GM23338 (cell line): ENCODE data around the gene FAAH. TPM values are rescaled to one million over a fixed set of nuclear protein-coding genes. Genes with fewer than 3 reads are reported as not detected.

Experiments
- ATAC-seq: fragments of 200-7000 bp; cut with Tn5 transposase; 3 replicates; pipeline ENCODE4 v1.9.1; 2020
- DNase-seq: peaks from one replicate; pipeline ENCODE4 v3.0.0-alpha.2; 2015; ENCODE audit warnings: low spot score
- H2AFZ ChIP-seq: fragments of 200-600 bp; sonication (generic); 2 replicates; pipeline ENCODE4 v1.8.0; 2016; ENCODE audit warnings: antibody characterized with exemption, mild to moderate bottlenecking, moderate library complexity
- H3F3A ChIP-seq: fragments of 200-600 bp; sonication (generic); replicated peaks from 2 replicates; pipeline ENCODE4 v1.8.0; 2017; ENCODE audit warnings: antibody characterized with exemption, mixed run types, low read depth
- H3K27ac ChIP-seq: fragments of 200-600 bp; sonication (generic); 2 replicates; pipeline ENCODE4 v1.6.1; 2016; ENCODE audit warnings: low read depth
- H3K27me3 ChIP-seq: fragments of 200-600 bp; sonication (generic); 2 replicates; pipeline ENCODE4 v1.8.0; 2016; ENCODE audit warnings: mild to moderate bottlenecking, mixed run types, moderate library complexity; ENCODE audit not compliant: insufficient read depth
- H3K36me3 ChIP-seq: fragments of 200-600 bp; sonication (generic); 2 replicates; pipeline ENCODE4 v1.8.0; 2016; ENCODE audit warnings: mild to moderate bottlenecking; ENCODE audit not compliant: insufficient read depth
- H3K4me1 ChIP-seq: fragments of 200-600 bp; sonication (generic); 2 replicates; pipeline ENCODE4 v1.8.0; 2016; ENCODE audit warnings: mild to moderate bottlenecking, moderate library complexity; ENCODE audit not compliant: insufficient read depth
- H3K4me2 ChIP-seq: fragments of 200-600 bp; sonication (generic); 2 replicates; pipeline ENCODE4 v1.7.1; 2017; ENCODE audit warnings: mixed run types
- H3K4me3 ChIP-seq: fragments of 200-600 bp; sonication (generic); 2 replicates; pipeline ENCODE4 v1.6.1; 2016; ENCODE audit warnings: mixed run types
- H3K79me2 ChIP-seq: fragments of 200-600 bp; sonication (generic); replicated peaks from 2 replicates; pipeline ENCODE4 v1.8.0; 2017; ENCODE audit warnings: mild to moderate bottlenecking; ENCODE audit not compliant: insufficient read depth
- H3K9me2 ChIP-seq: fragments of 200-600 bp; sonication (generic); 2 replicates; pipeline ENCODE4 v1.8.0; 2017; ENCODE audit not compliant: insufficient read depth
- H4K20me1 ChIP-seq: fragments of 200-600 bp; sonication (generic); replicated peaks from 2 replicates; pipeline ENCODE4 v1.8.0; 2017; ENCODE audit warnings: mild to moderate bottlenecking; ENCODE audit not compliant: insufficient read depth
- H3K27ac Mint-ChIP-seq: 2 replicates; pipeline ENCODE4 v1.8.0; 2020; ENCODE audit warnings: inconsistent platforms, mild to moderate bottlenecking, moderate library complexity, mixed read lengths
- H3K27me3 Mint-ChIP-seq: 3 replicates; pipeline ENCODE4 v1.8.0; 2022; ENCODE audit warnings: low read depth, mild to moderate bottlenecking, moderate library complexity, mixed read lengths, inconsistent platforms; ENCODE audit not compliant: insufficient read depth, poor library complexity
- H3K36me3 Mint-ChIP-seq: 3 replicates; pipeline ENCODE4 v1.8.0; 2021; ENCODE audit warnings: low read depth, mild to moderate bottlenecking, inconsistent platforms, moderate library complexity, mixed read lengths
- H3K4me1 Mint-ChIP-seq: 3 replicates; pipeline ENCODE4 v1.8.0; 2020; ENCODE audit warnings: mild to moderate bottlenecking, inconsistent platforms, mixed read lengths
- H3K4me3 Mint-ChIP-seq: 3 replicates; pipeline ENCODE4 v1.8.0; 2021; ENCODE audit warnings: moderate library complexity, mild to moderate bottlenecking, inconsistent platforms, mixed read lengths
- H3K9me3 Mint-ChIP-seq: 3 replicates; pipeline ENCODE4 v1.8.0; 2020; ENCODE audit warnings: moderate library complexity, mild to moderate bottlenecking, inconsistent platforms, mixed read lengths
- CREB1 ChIP-seq: fragments of 250-450 bp; sonication (Bioruptor Pico); IDR thresholded peaks from 2 replicates; pipeline ENCODE4 v1.5.0; 2020; ENCODE audit warnings: low read depth, mild to moderate bottlenecking, moderate library complexity
- EZH2 ChIP-seq: fragments of 200-600 bp; sonication (generic); IDR thresholded peaks from one replicate; pipeline ENCODE4 v1.8.0; 2017; ENCODE audit warnings: antibody characterized with exemption, mild to moderate bottlenecking, low read depth; ENCODE audit not compliant: unreplicated experiment
- EZH2phosphoT487 ChIP-seq: fragments of 200-600 bp; sonication (generic); IDR thresholded peaks from one replicate; pipeline ENCODE4 v1.8.1; 2018; ENCODE audit warnings: antibody characterized with exemption; ENCODE audit not compliant: unreplicated experiment
- JUNB ChIP-seq: IDR thresholded peaks from one replicate; pipeline ENCODE4 v1.6.1; 2016; ENCODE audit warnings: antibody characterized with exemption; ENCODE audit not compliant: unreplicated experiment
- NANOG ChIP-seq: IDR thresholded peaks from 2 replicates; pipeline ENCODE4 v1.6.1; 2016; ENCODE audit warnings: antibody characterized with exemption, borderline replicate concordance
- POLR2AphosphoS5 ChIP-seq: IDR thresholded peaks from 2 replicates; pipeline ENCODE4 v1.6.1; 2016; ENCODE audit warnings: antibody characterized with exemption, low read depth
- STAT1 ChIP-seq: IDR thresholded peaks from one replicate; pipeline ENCODE4 v1.6.1; 2016; ENCODE audit warnings: antibody characterized with exemption; ENCODE audit not compliant: unreplicated experiment
- ZNF114 ChIP-seq: fragments of 250-450 bp; sonication (Bioruptor Pico); IDR thresholded peaks from 2 replicates; pipeline ENCODE4 v1.5.0; 2020; ENCODE audit warnings: mild to moderate bottlenecking, moderate library complexity
- ZNF331 ChIP-seq: fragments of 250-450 bp; sonication (Bioruptor Pico); IDR thresholded peaks from 2 replicates; pipeline ENCODE4 v1.5.0; 2020; ENCODE audit warnings: low read depth, mild to moderate bottlenecking, moderate library complexity
- polyA plus RNA-seq: library from polyadenylated mRNA; unstranded; fragments of >200 nt; fragmentation: Nextera tagmentation; extraction: Ambion mirVana; gene quantifications from 2 replicates; pipeline ENCODE4 v1.2.1, GENCODE V29; 2016
- total RNA-seq: library from RNA; depleted of rRNA; stranded (reverse); fragments of >200 nt; shearing (Covaris generic); gene quantifications from 2 replicates; pipeline ENCODE4 v1.2.3, GENCODE V29; 2014
- TF ChIP-seq, protein P1 (sequence below): IDR thresholded peaks from 2 replicates; pipeline ENCODE4 v1.6.1; 2016; ENCODE audit warnings: antibody characterized with exemption
- TF ChIP-seq, protein P2 (sequence below), 2 experiments: fragments of 200-600 bp in 1 of 2; sonication (generic) in 1 of 2; conservative IDR thresholded peaks; 2 replicates each; pipeline versions ENCODE4 v1.5.1 to v1.6.1; 2016 to 2017; ENCODE audit warnings: antibody characterized with exemption in 2 of 2, low read depth in 2 of 2, mild to moderate bottlenecking in 2 of 2, moderate library complexity in 1 of 2
- TF ChIP-seq, protein P3 (sequence below): fragments of 250-450 bp; sonication (Bioruptor Pico); IDR thresholded peaks from 2 replicates; pipeline ENCODE4 v1.5.0; 2020; ENCODE audit warnings: mild to moderate bottlenecking, moderate library complexity

The FAAH gene
- total and polyA plus RNA-seq, 2 experiments from 2014 or later: 10.7 to 24.0 TPM

DNA sequence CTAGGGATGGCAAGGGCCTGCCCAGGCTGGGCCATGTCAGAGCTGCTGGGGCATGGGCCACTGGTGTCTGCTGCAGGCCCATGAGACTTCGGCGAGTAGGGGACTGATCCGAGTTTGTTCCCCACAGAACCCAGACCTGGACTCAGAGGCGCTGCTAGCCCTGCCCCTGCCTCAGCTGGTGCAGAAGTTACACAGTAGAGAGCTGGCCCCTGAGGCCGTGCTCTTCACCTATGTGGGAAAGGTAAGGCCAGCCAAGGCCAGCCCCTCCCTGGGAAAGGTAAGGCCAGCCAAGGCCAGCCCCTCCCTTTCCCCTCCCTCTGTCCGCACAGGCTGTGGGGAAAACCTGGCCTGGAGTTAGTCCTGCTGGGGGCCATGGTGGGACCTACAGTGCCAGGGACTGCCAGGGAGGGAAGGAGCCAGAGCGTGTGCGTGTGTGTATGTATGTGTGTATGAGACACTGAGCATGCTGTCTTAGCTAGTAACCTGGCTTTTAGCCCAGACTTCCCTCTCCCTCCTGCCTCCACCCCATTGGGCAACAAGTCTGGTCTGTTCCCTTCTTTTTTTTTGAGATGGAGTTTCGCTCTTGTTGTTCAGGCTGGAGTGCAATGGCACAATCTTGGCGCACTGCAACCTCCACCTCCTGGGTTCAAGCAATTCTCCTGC is 8.0 kb downstream of the FAAH start:
- Histone ChIP-seq H3K4me3 (peak overlapping the region; percentile 38; the same call in 1 of the 2 replicates), H4K20me1 (no peaks in the 10 kb centered on the region; the same call in 1 of the 2 replicates), H3K9me2 (no peaks in the 10 kb centered on the region), H3K79me2 (no peaks in the 10 kb centered on the region), H3K4me2 (peak overlapping the region; percentile 69), H2AFZ (no peak overlapping the region), H3F3A (no peaks in the 10 kb centered on the region), H3K27me3 (no peaks in the 10 kb centered on the region), H3K27ac (no peak overlapping the region), H3K4me1 (peaks cover 24% of the 10 kb centered on the region), H3K36me3 (no peaks in the 10 kb centered on the region)
- TF ChIP-seq EZH2phosphoT487: no peak
- 0 out of 2 replicates have a peak, but pooled peaks have one; percentile 19 for TF ChIP-seq POLR2AphosphoS5
- ATAC-seq: peak; percentile 77
- Mint-ChIP-seq H3K27me3 (peaks cover 16% of the 10 kb centered on the region), H3K9me3 (no peaks in the 10 kb centered on the region), H3K36me3 (no peaks in the 10 kb centered on the region; the same call in 2 of the 3 replicates), H3K27ac (no peak overlapping the region), H3K4me3 (no peak overlapping the region), H3K4me1 (peaks cover 23% of the 10 kb centered on the region)
- peak; percentile 89 for DNase-seq

DNA sequence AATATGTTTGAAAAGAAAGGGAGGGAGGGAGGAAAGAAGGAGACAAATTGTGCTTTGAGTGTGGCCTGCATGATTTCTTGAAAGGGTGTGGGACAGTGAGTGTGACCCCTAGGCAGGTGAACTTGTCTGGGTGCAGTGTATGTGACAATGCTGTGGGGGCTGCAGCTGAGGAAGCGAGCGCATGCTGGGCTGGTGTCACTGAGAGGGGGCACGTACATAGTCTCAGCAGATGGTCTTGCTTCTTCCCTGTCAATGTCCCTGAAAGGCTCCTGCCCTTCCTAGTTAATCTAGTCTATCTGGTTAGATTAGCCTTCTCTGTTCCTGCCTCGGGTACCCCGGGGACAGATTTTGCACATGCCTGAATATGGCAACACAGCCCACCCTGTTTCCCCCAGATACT is 9.8 kb downstream of the FAAH start:
- H3K4me3 Mint-ChIP-seq: no peak overlapping the region
- no peak overlapping the region for H3K4me3 ChIP-seq
- no peak for TF ChIP-seq ZNF331
- no peak for TF ChIP-seq NANOG
- no peak for TF ChIP-seq ZNF114 (CRISPR knock-in tag)
- TF ChIP-seq, protein P1, sequence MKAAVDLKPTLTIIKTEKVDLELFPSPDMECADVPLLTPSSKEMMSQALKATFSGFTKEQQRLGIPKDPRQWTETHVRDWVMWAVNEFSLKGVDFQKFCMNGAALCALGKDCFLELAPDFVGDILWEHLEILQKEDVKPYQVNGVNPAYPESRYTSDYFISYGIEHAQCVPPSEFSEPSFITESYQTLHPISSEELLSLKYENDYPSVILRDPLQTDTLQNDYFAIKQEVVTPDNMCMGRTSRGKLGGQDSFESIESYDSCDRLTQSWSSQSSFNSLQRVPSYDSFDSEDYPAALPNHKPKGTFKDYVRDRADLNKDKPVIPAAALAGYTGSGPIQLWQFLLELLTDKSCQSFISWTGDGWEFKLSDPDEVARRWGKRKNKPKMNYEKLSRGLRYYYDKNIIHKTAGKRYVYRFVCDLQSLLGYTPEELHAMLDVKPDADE: no peak
- TF ChIP-seq, protein P2, sequence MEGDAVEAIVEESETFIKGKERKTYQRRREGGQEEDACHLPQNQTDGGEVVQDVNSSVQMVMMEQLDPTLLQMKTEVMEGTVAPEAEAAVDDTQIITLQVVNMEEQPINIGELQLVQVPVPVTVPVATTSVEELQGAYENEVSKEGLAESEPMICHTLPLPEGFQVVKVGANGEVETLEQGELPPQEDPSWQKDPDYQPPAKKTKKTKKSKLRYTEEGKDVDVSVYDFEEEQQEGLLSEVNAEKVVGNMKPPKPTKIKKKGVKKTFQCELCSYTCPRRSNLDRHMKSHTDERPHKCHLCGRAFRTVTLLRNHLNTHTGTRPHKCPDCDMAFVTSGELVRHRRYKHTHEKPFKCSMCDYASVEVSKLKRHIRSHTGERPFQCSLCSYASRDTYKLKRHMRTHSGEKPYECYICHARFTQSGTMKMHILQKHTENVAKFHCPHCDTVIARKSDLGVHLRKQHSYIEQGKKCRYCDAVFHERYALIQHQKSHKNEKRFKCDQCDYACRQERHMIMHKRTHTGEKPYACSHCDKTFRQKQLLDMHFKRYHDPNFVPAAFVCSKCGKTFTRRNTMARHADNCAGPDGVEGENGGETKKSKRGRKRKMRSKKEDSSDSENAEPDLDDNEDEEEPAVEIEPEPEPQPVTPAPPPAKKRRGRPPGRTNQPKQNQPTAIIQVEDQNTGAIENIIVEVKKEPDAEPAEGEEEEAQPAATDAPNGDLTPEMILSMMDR (conservative IDR thresholded peaks at IDR 0.05; ENCODE audit: low read depth in 2 of 2): no peak
- TF ChIP-seq CREB1 (CRISPR knock-in tag): no peak
- TF ChIP-seq EZH2: no peak
- TF ChIP-seq, protein P3, sequence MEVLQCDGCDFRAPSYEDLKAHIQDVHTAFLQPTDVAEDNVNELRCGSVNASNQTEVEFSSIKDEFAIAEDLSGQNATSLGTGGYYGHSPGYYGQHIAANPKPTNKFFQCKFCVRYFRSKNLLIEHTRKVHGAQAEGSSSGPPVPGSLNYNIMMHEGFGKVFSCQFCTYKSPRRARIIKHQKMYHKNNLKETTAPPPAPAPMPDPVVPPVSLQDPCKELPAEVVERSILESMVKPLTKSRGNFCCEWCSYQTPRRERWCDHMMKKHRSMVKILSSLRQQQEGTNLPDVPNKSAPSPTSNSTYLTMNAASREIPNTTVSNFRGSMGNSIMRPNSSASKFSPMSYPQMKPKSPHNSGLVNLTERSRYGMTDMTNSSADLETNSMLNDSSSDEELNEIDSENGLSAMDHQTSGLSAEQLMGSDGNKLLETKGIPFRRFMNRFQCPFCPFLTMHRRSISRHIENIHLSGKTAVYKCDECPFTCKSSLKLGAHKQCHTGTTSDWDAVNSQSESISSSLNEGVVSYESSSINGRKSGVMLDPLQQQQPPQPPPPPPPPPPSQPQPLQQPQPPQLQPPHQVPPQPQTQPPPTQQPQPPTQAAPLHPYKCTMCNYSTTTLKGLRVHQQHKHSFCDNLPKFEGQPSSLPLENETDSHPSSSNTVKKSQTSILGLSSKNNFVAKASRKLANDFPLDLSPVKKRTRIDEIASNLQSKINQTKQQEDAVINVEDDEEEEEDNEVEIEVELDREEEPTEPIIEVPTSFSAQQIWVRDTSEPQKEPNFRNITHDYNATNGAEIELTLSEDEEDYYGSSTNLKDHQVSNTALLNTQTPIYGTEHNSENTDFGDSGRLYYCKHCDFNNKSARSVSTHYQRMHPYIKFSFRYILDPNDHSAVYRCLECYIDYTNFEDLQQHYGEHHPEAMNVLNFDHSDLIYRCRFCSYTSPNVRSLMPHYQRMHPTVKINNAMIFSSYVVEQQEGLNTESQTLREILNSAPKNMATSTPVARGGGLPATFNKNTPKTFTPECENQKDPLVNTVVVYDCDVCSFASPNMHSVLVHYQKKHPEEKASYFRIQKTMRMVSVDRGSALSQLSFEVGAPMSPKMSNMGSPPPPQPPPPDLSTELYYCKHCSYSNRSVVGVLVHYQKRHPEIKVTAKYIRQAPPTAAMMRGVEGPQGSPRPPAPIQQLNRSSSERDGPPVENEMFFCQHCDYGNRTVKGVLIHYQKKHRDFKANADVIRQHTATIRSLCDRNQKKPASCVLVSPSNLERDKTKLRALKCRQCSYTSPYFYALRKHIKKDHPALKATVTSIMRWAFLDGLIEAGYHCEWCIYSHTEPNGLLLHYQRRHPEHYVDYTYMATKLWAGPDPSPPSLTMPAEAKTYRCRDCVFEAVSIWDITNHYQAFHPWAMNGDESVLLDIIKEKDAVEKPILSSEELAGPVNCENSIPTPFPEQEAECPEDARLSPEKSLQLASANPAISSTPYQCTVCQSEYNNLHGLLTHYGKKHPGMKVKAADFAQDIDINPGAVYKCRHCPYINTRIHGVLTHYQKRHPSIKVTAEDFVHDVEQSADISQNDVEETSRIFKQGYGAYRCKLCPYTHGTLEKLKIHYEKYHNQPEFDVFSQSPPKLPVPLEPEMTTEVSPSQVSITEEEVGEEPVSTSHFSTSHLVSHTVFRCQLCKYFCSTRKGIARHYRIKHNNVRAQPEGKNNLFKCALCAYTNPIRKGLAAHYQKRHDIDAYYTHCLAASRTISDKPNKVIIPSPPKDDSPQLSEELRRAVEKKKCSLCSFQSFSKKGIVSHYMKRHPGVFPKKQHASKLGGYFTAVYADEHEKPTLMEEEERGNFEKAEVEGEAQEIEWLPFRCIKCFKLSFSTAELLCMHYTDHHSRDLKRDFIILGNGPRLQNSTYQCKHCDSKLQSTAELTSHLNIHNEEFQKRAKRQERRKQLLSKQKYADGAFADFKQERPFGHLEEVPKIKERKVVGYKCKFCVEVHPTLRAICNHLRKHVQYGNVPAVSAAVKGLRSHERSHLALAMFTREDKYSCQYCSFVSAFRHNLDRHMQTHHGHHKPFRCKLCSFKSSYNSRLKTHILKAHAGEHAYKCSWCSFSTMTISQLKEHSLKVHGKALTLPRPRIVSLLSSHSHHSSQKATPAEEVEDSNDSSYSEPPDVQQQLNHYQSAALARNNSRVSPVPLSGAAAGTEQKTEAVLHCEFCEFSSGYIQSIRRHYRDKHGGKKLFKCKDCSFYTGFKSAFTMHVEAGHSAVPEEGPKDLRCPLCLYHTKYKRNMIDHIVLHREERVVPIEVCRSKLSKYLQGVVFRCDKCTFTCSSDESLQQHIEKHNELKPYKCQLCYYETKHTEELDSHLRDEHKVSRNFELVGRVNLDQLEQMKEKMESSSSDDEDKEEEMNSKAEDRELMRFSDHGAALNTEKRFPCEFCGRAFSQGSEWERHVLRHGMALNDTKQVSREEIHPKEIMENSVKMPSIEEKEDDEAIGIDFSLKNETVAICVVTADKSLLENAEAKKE (CRISPR knock-in tag): no peak
- TF ChIP-seq POLR2AphosphoS5: no peak
- TF ChIP-seq JUNB: no peak
- no peak for TF ChIP-seq STAT1

More for the DNA sequence above, 9.8 kb downstream of the FAAH start:
- Histone ChIP-seq H3F3A (no peaks in the 10 kb centered on the region), H3K36me3 (no peaks in the 10 kb centered on the region; the same call in 1 of the 2 replicates), H3K27me3 (no peaks in the 10 kb centered on the region), H3K27ac (no peak overlapping the region), H3K79me2 (no peaks in the 10 kb centered on the region), H3K4me2 (no peak overlapping the region), H3K4me1 (peaks cover 29% of the 10 kb centered on the region), H4K20me1 (no peaks in the 10 kb centered on the region; the same call in 1 of the 2 replicates), H3K9me2 (no peaks in the 10 kb centered on the region), H2AFZ (no peak overlapping the region)
- peaks cover 31% of the 10 kb centered on the region for H3K4me1 Mint-ChIP-seq
- peaks cover 14% of the 10 kb centered on the region for H3K27me3 Mint-ChIP-seq
- no peak overlapping the region for H3K27ac Mint-ChIP-seq
- H3K36me3 Mint-ChIP-seq: no peaks in the 10 kb centered on the region; the same call in 1 of the 3 replicates
- DNase-seq: no peak
- H3K9me3 Mint-ChIP-seq: no peaks in the 10 kb centered on the region
- ATAC-seq: no peak
